NOMO-1 (cell line): ENCODE measurements around the gene CD99.

Source experiments
- DNase-seq, 2 experiments: peaks; one replicate each; lab custom pipeline; 2025; ENCODE audit not compliant: unreplicated experiment in 2 of 2; lab: John Stamatoyannopoulos, UW

CD99 gene

GRCh38 chrX:2697741-2698299, 6.7 kb downstream of the CD99 start:
- DNase-seq, result no peak

- no peak for DNase-seq
Observed at GRCh38 chrX:2698604-2699003, 7.5 kb downstream of the CD99 start.

GRCh38 chrX:2699959-2700358, 8.9 kb downstream of the CD99 start:
- no peak for DNase-seq

- DNase-seq, result no peak
Observed at GRCh38 chrX:2700405-2701320, 9.6 kb downstream of the CD99 start.

- no peak for DNase-seq
Observed at GRCh38 chrX:2701600-2701999, 10.5 kb downstream of the CD99 start.

GRCh38 chrX:2703991-2704369, 12.9 kb downstream of the CD99 start:
- DNase-seq, result no peak

- DNase-seq, result no peak
Observed at GRCh38 chrX:2705046-2705832, 14.1 kb downstream of the CD99 start.

GRCh38 chrX:2707334-2707760, 16.3 kb downstream of the CD99 start:
- DNase-seq, result no peak

GRCh38 chrX:2708021-2708420, 16.9 kb downstream of the CD99 start:
- no peak for DNase-seq

GRCh38 chrX:2708592-2709188, 17.6 kb downstream of the CD99 start:
- no peak for DNase-seq

GRCh38 chrX:2709556-2709955, 18.5 kb downstream of the CD99 start:
- DNase-seq, result no peak

- DNase-seq, result no peak
Observed at GRCh38 chrX:2710041-2710840, 19.1 kb downstream of the CD99 start.

- no peak for DNase-seq
Observed at GRCh38 chrX:2711441-2711840, 20.3 kb downstream of the CD99 start.

GRCh38 chrX:2712428-2712827, 21.3 kb downstream of the CD99 start:
- no peak for DNase-seq

GRCh38 chrX:2712890-2713840, 22.1 kb downstream of the CD99 start:
- no peak for DNase-seq

GRCh38 chrX:2714551-2714950, 23.5 kb downstream of the CD99 start:
- DNase-seq, result no peak

GRCh38 chrX:2715066-2715600, 24.0 kb downstream of the CD99 start:
- DNase-seq, result no peak

GRCh38 chrX:2717312-2717711, 26.2 kb downstream of the CD99 start:
- no peak for DNase-seq

GRCh38 chrX:2718821-2719220, 27.7 kb downstream of the CD99 start:
- DNase-seq, result no peak
